NCI-H2227 (cell line): Measurements from ENCODE around the gene CNN1.

Experiments
- DNase-seq: peaks from one replicate; lab custom pipeline; 2025; ENCODE audit not compliant: unreplicated experiment; lab: John Stamatoyannopoulos, UW

The CNN1 gene

DNA sequence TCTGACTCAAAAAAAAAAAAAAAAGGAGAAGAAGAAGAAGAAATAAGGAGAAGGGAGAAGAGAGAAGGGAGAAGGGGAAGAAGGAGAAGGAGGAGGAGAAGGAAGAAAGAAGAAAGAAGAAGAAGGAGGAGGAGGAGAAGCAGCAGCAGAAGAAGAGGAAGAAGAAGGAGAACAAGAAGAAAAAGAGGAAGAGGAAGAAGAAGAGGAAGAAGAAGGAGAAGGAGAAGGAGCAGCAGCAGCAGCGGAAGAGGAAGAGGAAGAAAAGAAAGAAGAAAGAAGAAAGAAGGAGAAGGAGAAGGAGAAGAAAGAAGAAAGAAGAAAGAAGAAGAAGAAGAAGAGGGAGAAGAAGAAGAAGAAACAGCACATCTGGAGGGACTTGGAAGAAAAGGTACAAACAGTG is 4.1 kb upstream of the CNN1 start:
- no peak for DNase-seq

DNA sequence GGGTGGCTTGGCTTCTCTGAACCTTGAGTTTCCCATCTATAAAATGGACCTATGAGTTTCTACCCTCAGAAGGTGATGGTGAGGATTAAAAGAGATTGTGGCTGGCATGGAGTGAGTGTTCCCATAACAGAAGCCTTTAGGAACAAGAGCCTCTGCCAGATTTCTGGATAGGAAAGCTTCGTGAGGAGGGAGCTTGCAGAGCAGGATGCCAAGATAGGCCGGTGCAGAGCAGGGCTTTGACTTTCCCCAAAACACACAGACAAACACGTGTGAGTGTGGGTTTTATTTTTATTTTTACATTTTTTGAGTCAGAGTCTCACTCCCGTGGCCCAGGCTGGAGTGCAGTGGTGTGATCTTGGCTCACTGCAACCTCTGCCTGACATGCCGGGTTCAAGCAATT is 3.7 kb upstream of the CNN1 start:
- no peak for DNase-seq

DNA sequence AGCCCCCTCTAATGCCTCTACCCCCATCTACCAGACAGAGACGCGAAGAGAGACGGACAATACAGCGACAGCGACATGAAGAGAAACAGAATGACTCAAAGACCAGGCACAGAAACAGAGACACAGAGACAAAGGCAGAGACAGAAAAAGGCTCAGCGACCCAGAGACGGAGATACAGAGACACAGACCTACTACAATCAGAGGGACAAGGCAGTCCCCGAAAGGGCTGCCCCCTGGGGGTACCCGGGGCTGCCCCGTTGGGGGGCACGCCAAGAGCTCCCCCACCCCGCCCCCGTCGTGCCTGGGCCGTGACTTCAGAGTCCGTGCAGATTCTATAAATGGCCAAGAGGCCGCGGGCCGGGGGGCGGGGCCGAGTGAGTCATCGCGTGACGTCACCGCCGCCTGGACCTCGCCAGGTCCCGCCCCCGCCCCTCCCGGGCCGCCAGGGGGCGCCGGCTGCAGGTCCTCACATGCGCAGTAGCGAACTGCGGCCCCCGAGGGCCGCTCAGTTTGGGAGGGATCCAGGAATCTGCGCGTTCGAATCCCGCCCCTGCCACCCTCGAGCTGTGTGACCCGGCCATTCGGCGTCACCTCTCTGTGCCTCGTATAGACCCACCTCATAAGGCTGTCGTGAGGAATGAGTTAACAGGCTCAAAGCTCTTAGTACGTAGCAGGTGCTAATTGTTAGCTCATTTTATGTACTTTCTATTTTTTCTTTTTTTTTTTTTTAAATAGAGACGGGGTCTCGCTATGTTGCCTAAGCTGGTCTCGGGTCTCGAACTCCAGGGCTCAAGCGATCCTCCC is 2.7 kb upstream of the CNN1 start:
- DNase-seq, result peak; percentile 93

DNA sequence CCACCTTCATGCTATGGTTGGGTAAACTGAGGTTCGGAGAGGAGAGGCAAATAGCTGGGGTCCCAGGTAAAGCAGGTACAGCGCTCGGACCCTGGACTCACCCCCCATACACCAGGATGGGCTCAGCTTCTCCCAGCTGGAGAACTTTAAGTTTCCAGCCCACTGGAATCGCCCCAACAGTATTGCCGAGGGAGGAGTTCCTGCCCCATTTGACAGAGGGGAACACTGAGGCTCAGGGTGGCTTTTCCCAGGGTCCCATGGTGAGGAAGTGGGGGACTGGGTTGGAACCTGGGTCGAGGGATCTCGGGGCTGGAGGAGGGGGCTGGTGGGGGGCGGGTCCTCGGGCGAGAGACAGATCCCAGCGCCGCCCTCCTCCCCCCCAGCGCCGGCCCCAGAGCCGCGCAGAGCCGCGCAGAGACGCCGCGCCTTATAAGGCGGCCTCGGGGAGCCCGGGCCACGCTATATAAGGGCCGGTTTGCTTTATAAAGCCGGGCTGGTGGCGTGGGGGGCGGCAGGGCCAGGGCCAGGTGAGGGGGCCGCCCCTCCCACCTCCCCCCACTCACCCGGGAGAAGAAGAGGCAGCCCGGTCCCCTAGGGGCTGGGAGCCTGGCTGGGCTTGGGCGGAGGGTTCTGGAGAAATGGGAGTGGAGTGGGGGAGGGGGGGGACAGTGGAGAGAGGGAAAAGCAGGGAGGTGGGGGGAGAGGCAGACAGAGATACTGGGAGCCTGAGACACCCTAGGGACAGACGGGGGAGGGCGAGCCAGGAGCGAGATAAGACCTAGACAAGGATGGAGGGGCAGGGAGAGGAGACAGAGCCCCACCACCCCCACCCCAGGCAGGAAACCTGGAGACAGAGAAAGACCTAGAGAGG is 1.1 kb downstream of the CNN1 start:
- DNase-seq, result peak; percentile 59

DNA sequence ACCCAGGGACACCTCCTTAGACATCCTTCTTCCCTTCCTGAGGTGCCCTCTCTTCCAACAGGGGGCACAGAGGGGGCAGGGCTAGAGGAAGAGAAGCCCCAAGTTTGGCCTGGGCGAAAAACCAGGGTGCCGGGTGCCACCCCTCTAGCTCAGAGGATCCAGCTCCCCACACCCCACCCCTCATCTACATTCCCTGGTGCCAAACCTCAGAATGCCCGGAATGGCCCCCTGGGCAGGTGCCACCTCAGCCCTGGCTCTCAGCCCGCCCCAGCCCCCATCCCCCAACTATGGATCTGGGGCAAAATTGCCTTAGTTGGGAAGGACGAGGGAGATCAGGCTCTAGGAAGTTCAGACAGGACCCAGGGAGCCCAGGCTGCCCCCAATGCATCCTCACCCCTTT is 2.0 kb downstream of the CNN1 start:
- DNase-seq, result no peak

DNA sequence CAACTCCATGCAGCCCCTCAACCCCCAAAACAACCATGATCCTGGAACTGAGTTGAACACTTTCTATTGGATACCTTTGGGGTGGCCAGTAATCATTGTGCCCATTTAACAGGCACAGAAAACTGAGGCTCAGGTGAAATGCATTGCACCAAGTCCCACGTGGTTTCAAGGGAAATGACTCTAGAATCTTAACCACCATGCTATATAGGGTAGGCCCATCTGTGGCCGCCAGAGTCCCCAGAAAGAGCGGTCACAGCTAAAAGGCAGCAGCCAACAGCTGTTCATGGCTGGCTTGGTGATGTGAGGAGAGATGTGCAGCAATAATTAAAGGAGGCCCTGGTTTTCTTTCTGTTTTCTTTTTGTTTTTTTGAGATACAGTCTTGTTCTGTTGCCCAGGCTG is 2.6 kb downstream of the CNN1 start:
- DNase-seq, result no peak

DNA sequence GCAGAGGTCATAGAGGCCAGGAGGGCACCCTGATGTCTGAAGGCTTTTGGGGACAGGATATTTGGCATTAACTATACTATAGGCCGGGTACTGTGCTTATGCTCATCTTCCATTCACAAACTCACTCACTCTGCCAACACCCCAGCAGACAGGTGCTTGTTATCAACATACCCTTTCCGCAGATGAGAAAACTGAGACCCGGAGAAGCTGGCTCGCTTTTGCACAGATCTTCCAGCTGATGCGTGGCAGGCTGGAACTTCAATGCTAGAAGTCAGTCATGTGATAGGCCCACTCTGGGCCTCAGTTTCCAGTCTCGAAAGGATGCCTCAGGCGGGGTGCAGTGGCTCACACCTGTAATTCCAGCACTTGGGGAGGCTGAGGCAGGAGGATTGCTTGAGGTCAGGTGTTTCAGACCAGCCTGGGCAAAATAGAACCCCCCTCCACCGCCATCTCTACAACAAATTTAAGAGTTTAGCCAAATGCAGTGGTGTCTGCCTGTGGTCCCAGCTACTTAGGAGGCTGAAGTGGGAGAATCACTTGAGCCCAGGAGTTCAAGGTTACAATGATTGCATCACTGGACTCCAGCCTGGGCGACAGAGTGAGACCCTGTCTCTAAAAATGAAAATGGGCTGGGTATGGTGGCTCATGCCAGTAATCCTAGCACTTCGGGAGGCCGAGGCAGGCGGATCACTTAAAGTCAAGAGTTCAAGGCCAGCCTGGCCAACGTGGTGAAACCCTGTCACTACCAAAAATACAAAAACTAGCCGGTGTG is 9.5 kb downstream of the CNN1 start:
- DNase-seq, result no peak

DNA sequence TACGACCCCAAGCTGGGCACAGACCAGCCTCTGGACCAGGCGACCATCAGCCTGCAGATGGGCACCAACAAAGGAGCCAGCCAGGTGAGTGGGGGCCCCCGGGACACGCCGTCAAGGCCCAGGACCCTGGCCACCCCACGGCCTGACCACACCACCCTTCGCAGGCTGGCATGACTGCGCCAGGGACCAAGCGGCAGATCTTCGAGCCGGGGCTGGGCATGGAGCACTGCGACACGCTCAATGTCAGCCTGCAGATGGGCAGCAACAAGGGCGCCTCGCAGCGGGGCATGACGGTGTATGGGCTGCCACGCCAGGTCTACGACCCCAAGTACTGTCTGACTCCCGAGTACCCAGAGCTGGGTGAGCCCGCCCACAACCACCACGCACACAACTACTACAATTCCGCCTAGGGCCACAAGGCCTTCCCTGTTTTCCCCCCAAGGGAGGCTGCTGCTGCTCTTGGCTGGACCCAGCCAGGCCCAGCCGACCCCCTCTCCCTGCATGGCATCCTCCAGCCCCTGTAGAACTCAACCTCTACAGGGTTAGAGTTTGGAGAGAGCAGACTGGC is 10.8 kb downstream of the CNN1 start:
- DNase-seq, result no peak

DNA sequence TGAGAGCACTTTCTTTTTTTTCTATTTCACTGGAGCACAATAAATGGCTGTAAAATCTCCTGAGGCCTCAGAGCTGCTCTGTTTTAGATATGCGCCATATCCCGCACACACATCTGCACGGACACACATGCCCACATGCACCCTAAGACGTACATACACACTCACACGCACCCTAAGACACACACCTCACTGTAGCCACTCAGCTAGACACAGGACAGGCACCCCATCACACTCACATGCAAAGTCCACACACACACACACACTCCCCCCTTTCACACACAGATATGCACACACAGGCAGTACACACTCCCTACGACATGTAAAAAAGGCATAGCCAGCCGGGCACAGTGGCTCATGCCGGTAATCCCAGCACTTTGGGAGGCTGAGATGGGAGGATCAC is 11.6 kb downstream of the CNN1 start:
- DNase-seq, result no peak

DNA sequence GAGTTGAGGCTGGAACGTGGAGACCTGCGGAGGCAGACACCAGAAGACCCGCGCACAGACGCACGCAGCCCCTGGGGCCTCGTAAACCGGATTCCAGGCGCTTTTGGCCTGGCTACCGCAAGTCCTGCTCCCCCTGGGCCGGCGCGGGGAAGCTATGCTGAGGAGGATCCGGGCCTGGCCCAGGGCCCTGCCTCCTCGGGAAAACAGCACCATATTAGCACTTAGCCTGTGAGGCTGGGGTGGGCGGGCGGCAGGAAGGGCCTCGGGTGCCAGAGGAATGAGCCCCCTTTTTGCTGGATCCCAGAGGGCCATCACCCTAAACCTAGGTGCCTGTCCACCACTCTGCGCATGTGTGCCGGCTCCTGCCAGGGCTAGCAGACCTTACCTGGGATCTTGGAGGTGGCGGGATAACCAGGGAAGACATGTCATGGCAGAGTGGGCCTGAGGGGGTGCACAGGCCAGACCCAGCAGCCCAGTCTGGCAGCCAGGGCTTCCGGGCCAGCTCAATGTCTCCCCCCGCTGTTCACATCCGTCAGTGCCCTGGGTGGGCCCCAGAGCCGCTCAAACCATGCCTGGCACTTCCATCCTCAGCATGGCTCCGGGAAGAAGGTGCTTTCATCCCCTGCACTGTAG is 13.1 kb downstream of the CNN1 start:
- no peak for DNase-seq

DNA sequence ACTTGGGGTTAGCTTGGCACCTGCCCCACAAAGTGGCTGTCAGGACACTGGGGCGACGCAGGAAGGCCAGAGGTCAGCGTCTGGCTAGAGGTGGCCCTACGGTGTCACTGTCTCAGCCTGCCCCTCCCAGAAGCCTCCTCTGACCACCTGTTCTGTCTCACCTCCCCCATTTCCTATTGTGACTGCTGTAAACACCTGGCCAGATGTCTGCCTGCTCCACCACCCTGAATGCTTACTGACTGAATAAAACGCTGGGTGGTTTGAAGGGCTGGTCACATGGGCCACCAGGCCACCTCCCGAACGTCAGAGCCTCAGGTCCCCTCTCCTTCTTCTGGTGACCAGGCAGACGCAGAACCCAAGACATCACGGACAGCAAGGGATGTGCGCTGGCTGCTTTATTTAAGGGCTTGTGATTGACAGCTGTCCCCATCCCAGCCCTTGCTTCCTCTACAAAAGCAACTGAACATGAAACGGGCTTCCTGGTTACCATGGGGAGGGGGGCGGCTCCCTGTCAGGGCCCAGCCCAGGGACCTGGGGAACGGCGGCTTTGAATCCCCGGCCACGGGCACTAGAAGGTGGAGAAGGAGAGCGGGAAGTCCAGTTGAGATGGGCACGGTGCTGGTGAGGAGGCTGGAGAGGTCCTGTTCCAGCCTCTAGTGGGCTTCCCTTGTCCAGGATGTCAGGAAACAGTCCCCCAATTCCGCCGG is 14.2 kb downstream of the CNN1 start:
- DNase-seq, result no peak

DNA sequence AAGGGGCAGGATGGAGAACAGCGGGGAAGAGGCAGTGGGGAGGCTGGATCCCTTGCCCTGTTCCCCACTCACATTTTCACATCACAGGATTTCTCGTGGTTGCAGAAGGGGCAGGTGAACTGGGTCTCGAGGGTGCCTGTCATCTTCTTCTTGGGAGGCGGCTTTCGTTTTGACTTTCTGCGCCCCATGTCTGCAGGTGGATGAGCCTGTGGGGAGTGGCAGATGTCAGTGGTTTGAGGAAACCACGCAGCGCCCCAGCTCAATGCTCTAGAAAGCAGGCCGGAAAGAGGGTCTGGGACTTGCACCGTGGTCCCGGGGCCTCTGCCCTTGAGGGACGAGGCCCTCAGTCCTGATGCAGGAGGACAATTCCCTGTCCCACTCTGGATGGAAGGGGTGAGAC is 15.5 kb downstream of the CNN1 start:
- DNase-seq, result no peak

DNA sequence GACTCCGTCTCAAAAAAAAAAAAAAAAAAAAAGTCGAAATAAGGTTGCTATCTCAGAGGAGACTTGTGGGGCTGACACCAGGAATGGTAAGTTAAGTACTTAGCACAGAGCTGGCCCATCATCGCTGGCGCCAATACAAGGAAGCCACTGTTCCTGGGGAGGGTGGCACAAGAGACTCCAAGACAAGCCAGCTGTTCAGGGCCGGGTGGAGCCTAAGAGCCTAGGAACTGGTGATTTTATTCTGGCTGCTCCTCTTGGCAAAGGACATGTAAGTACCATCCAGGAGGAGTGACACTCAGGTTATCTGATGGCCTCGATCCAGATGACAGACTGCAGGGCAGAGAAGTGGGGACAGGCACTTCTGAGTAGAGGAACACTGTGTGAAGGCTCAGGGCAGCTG is 16.6 kb downstream of the CNN1 start:
- DNase-seq, result no peak

DNA sequence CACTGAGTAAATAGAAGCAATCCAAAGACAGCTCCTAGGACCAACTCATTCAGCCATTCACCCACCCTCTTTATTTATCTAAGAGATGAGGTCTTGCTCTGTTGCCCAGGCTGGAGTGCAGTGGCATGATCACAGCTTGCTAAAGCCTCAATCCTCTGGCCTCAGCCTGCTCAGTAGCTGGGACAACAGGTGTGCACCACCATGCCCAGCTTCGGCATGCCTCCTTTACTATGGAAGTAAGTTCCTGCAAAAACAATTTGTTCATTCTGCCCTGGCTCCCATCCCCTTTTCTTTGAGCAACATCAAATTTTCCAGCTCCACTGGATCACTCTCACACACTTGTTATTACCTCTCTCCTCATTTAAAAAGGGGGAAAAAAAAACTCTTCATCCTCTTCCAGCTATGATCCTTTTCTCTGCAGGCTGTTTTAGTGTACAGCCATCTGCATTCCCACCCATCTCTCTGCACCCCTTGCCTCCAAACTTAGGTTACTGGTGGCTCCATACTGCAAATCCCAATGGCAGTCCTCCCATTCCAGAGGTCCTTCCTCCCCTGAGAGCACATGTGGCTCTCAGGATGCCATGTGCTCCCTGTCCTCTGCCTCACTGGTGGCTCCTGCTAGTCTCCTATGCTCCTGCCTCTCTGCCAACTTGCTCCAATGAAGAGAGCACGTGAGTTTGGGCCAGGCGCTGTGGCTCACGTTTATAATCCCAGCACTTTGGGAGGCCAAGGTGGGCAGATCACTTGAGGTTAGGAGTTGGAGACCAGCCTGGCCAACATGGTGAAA is 18.2 kb downstream of the CNN1 start:
- DNase-seq, result no peak

DNA sequence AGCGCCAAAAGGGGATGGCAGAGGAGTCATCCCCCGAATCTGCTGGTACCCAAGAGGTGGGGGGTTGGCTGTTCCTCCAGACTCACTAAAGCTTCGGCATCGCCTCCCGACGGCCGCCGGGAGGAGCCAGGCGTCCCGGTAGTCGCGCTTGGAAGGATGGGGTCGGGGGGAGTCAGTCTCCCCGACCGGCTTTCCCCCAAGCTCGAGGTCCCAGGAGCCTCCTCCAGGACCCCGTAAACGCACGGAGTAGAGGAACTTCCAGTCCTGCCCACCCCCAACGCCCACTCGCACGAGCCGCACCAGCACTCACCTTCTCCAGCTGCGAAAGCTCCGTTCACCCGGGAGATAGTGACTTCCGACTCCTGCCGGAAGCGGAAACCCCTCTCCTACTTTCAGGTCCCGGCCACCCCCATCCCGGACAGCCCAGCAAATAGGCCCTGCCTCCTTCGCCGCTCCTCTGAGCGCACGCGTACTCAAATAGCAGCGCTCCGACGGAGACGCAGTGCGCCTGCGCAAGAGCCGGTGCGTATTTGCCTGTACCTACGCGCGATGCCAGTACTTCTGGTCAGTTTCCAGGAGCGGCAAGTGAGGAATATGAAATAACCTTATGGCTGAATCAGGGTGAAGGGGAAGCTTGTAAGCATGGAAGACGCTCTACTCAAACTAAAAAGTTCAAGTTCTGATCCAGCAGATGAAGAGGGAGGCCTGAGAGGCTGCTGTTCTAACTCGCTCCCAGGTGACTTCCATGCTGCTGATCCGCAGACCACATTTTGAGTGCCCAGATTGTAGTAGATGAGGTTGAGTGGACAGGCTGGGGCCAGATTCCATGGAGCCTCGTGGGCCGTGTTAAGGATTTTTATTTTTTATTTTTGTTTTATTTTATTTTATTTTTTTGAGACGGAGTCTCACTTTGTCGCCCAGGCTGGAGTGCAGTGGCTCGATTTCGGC is 20.5 kb downstream of the CNN1 start, which contains the start of gene ELOF1:
ELOF1 (minus strand) TSS at position 350 of the 948 bp plus-strand sequence. CDS start 4,883 bp downstream, outside the sequence.
- peak; percentile 96 for DNase-seq

DNA sequence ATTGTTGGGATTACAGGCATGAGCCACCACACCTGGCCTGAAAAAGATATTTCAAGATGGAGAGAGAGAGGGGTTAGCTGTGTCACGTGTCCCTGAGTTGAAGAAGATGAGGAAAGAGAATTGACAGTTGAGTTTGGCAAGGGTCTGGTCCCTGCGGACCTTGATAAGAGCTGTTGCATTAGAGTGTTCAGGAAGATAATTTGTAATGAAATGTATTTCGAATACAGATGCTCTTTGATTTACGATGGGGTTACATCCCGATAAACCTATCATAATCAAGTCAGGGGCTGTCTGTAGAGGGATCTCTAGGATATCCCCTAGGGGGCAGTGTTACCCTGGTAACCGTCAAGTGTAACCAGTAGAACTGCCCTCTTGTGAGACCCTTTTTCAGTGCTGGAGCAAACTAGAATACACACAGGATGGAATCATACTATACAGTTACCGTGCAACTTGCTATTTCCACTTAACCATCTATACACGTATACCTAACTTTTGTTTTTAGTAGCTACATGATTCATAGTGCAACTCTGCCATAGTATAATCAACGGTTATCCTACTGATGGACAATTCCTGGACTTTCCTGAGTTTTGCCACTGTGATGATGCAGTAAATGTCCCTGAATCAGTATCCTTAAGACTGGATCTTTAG is 21.9 kb downstream of the CNN1 start:
- DNase-seq, result peak; percentile 79

DNA sequence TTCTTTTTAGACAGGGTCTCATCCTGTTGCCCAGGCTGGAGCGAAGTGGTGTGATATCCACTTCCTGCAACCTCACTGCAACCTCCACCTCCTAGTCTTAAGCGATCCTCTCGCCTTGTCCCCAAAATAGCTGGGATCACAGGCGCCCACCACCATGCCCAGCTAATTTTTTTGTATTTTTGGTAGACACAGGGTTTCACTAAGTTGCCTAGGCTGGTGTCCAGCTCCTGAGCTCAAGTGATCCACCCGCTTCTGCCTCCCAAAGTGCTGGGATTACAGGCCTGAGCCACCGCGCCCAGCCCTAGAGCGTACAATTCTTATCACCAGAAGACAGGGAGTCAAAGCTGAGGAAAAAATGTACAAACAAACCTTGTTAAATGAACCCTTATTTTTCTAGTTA is 24.9 kb downstream of the CNN1 start:
- DNase-seq, result no peak
